ENCODE results near the gene MAMDC2.

DNA sequence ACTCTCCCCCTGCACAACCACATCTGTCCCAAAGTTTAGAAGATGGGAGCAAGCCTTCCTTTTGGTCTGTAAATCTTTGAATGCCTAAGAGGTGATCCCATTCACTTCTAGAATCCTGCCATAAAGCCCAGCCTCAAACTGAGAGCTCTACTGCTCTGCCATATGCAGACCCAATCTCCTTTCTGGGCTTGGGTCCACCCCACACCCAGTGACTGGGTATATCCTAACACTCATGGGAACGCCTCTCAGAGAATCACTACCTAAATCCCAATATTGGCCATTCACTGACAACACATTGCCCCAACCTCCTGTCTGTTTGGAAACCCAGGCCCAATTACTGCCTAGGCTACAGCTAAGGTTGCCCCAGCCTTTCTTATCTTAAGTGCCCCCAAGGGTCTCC is 90.7 kb downstream of the MAMDC2 start:
- TF ChIP-seq, protein P1, sequence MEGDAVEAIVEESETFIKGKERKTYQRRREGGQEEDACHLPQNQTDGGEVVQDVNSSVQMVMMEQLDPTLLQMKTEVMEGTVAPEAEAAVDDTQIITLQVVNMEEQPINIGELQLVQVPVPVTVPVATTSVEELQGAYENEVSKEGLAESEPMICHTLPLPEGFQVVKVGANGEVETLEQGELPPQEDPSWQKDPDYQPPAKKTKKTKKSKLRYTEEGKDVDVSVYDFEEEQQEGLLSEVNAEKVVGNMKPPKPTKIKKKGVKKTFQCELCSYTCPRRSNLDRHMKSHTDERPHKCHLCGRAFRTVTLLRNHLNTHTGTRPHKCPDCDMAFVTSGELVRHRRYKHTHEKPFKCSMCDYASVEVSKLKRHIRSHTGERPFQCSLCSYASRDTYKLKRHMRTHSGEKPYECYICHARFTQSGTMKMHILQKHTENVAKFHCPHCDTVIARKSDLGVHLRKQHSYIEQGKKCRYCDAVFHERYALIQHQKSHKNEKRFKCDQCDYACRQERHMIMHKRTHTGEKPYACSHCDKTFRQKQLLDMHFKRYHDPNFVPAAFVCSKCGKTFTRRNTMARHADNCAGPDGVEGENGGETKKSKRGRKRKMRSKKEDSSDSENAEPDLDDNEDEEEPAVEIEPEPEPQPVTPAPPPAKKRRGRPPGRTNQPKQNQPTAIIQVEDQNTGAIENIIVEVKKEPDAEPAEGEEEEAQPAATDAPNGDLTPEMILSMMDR (IDR thresholded peaks at IDR 0.05), result no peak
- no peak for TF ChIP-seq POLR2AphosphoS5 (IDR thresholded peaks at IDR 0.05)
